Loucy (cell line): ENCODE measurements around the gene EEFSEC.

Experiments used
- H2AFZ ChIP-seq: fragments of 200-600 bp; sonication (generic); 2 replicates; pipeline ENCODE4 v1.6.0; 2016; ENCODE audit warnings: antibody characterized with exemption, mild to moderate bottlenecking, low read length, moderate library complexity
- H3F3A ChIP-seq: fragments of 200-600 bp; 2 replicates; pipeline ENCODE4 v1.6.0; 2016; ENCODE audit warnings: antibody characterized with exemption, low read depth, mild to moderate bottlenecking
- H3K27me3 ChIP-seq: fragments of 200-600 bp; sonication (generic); 2 replicates; pipeline ENCODE4 v1.6.1; 2014; ENCODE audit warnings: low read length, mild to moderate bottlenecking; ENCODE audit not compliant: insufficient read depth, poor library complexity, severe bottlenecking
- H3K36me3 ChIP-seq: fragments of 200-600 bp; sonication (generic); 2 replicates; pipeline ENCODE4 v1.6.1; 2016; ENCODE audit warnings: low read length; ENCODE audit not compliant: insufficient read depth
- H3K4me1 ChIP-seq: fragments of 200-600 bp; sonication (generic); 2 replicates; pipeline ENCODE4 v1.5.1; 2014; ENCODE audit warnings: low read length, mild to moderate bottlenecking; ENCODE audit not compliant: insufficient read depth, poor library complexity, severe bottlenecking
- H3K4me2 ChIP-seq: fragments of 200-600 bp; sonication (generic); 2 replicates; pipeline ENCODE4 v1.6.0; 2014; ENCODE audit warnings: antibody characterized with exemption, low read length, low read depth, mild to moderate bottlenecking; ENCODE audit not compliant: poor library complexity, severe bottlenecking
- H3K4me3 ChIP-seq: fragments of 200-600 bp; sonication (generic); 2 replicates; pipeline ENCODE4 v1.5.1; 2014; ENCODE audit warnings: low read length, mild to moderate bottlenecking, mixed read lengths; ENCODE audit not compliant: poor library complexity, severe bottlenecking
- H3K79me2 ChIP-seq: fragments of 200-600 bp; sonication (generic); 2 replicates; pipeline ENCODE4 v1.6.1; 2014; ENCODE audit warnings: low read length; ENCODE audit not compliant: insufficient read depth
- H3K9ac ChIP-seq: fragments of 200-600 bp; sonication (generic); 2 replicates; pipeline ENCODE4 v1.6.0; 2014; ENCODE audit warnings: mild to moderate bottlenecking, low read depth, low read length, moderate library complexity; ENCODE audit not compliant: poor library complexity, severe bottlenecking
- H3K9me2 ChIP-seq: fragments of 200-600 bp; sonication (generic); replicated peaks from 2 replicates; pipeline ENCODE4 v1.6.1; 2016; ENCODE audit warnings: low read depth, low read length, mixed read lengths
- H3K9me3 ChIP-seq: fragments of 200-600 bp; sonication (generic); 2 replicates; pipeline ENCODE4 v1.6.1; 2014; ENCODE audit warnings: mild to moderate bottlenecking, antibody characterized with exemption, low read length, low read depth; ENCODE audit not compliant: insufficient read depth
- H4K20me1 ChIP-seq: fragments of 200-600 bp; sonication (generic); 2 replicates; pipeline ENCODE4 v1.6.0; 2014; ENCODE audit warnings: antibody characterized with exemption, low read length, mild to moderate bottlenecking; ENCODE audit not compliant: insufficient read depth, poor library complexity, severe bottlenecking
- EZH2phosphoT487 ChIP-seq: fragments of 200-600 bp; IDR thresholded peaks from 2 replicates; pipeline ENCODE4 v1.6.1; 2018; ENCODE audit warnings: antibody characterized with exemption, mild to moderate bottlenecking, moderate library complexity, borderline replicate concordance
- TF ChIP-seq, protein P1 (sequence below): fragments of 200-600 bp; sonication (generic); conservative IDR thresholded peaks from 2 replicates; pipeline ENCODE4 v1.5.1; 2014; ENCODE audit warnings: mild to moderate bottlenecking, antibody characterized with exemption, low read length

Gene EEFSEC

DNA sequence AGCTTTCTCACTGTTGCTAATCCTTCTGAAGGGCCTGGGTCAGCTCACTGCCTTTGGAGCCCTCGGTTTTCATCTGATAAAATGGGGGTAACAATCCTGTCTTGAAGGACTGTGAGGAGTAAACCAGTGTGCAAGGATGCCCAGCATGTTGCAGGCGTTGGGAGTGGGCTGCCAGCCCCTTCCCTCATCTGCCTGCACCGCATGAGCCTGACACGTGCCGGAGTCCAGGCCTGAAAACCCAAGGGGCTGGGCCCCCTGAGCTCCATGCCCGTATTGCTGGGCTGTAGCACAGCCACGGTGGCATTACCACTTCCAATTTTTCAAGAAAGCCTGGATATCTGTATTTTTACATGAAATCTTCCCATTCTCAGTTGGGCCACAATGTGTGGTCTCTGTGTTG is 215.3 kb downstream of the EEFSEC start:
- Histone ChIP-seq H3K9me2 (no peaks in the 10 kb centered on the region), H3K27me3 (no peaks in the 10 kb centered on the region), H3F3A (0 out of 2 replicates have a peak, but pooled peaks cover 5% of the 10 kb centered on the region), H3K36me3 (no peaks in the 10 kb centered on the region), H4K20me1 (no peaks in the 10 kb centered on the region), H3K4me3 (no peak overlapping the region), H3K4me2 (no peak overlapping the region), H3K9me3 (no peaks in the 10 kb centered on the region), H3K9ac (peak overlapping the region; percentile 36), H3K79me2 (no peaks in the 10 kb centered on the region), H2AFZ (no peak overlapping the region), H3K4me1 (peaks cover 56% of the 10 kb centered on the region)
- TF ChIP-seq, protein P1, sequence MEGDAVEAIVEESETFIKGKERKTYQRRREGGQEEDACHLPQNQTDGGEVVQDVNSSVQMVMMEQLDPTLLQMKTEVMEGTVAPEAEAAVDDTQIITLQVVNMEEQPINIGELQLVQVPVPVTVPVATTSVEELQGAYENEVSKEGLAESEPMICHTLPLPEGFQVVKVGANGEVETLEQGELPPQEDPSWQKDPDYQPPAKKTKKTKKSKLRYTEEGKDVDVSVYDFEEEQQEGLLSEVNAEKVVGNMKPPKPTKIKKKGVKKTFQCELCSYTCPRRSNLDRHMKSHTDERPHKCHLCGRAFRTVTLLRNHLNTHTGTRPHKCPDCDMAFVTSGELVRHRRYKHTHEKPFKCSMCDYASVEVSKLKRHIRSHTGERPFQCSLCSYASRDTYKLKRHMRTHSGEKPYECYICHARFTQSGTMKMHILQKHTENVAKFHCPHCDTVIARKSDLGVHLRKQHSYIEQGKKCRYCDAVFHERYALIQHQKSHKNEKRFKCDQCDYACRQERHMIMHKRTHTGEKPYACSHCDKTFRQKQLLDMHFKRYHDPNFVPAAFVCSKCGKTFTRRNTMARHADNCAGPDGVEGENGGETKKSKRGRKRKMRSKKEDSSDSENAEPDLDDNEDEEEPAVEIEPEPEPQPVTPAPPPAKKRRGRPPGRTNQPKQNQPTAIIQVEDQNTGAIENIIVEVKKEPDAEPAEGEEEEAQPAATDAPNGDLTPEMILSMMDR: no peak
- TF ChIP-seq EZH2phosphoT487: no peak

DNA sequence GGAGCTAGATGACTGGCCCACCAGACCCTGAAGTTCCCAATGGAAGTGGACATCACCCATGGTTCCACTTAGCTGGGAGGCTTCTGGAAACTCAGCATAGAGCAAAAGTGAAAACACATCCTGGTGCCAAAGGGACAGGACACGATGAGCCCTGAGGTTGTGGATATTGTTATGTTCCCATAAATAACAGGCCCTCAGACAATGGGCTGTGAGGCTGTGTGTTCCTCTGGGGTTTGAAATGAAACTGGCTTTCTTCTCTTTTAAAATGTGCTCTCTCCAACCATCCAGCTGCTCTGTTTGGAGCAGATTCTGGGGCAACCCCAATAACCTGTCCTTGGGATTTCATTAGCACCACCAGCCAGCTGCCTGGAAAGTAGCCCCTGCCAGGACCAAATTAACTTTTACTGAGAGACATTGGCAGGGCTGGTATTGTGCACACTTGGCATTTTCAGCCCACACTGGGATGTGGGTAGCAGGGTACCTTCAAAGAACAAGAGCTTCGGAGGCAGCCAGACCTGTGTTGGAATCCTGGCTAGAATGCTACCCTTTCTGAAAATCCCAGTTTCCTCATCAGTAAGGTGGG is 215.9 kb downstream of the EEFSEC start:
- Histone ChIP-seq H3F3A (0 out of 2 replicates have a peak, but pooled peaks cover 5% of the 10 kb centered on the region), H3K9me2 (no peaks in the 10 kb centered on the region), H3K4me1 (peaks cover 56% of the 10 kb centered on the region), H3K27me3 (no peaks in the 10 kb centered on the region), H3K4me2 (peak overlapping the region; percentile 68), H3K9me3 (no peaks in the 10 kb centered on the region), H3K9ac (peak overlapping the region; percentile 36), H3K4me3 (no peak overlapping the region), H2AFZ (no peak overlapping the region), H3K36me3 (no peaks in the 10 kb centered on the region), H3K79me2 (no peaks in the 10 kb centered on the region), H4K20me1 (no peaks in the 10 kb centered on the region)
- no peak for TF ChIP-seq EZH2phosphoT487
- TF ChIP-seq, protein P1: no peak

DNA sequence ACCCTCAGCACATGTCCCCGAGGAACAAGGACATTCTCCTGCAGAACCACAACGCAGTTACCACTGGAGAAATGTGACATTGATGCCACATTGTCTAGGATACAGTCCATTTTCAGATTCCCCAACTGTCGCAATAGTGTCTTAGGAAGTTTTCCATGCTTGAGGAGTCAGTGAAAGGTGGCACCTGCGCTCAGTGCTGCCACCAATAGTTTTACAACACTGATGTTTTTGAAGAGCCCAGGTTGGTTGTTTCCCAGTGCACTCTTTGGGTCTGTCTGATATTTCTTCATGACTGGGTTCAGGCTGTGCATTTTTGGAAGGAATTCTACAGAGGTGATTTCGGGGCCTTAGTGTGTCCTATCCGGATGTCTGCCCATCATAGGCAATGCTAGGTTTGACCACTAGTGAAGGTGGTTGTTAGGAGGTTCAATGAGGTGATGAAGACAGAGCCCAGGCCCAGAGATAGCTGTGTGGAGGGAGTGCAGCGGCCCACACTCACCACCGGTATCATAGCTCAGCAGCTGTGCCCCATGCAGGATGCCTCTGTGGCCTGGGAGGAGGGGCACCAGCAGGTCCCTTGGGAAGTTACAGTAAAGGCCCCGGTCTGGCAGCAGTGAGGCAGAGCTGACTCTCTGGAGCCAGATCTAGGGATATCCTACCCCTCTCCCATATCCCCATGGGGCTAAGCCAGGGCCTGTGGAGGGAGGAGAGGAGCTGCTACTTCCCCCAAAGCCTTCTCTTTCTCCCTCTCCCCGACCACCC is 216.8 kb downstream of the EEFSEC start:
- TF ChIP-seq, protein P1: peak; percentile 56
- TF ChIP-seq EZH2phosphoT487: no peak
- Histone ChIP-seq H3K4me3 (peak overlapping the region; percentile 33), H3K4me2 (peak overlapping the region; percentile 68), H3K9ac (peak overlapping the region; percentile 59), H3K79me2 (no peaks in the 10 kb centered on the region), H3F3A (0 out of 2 replicates have a peak, but pooled peaks cover 5% of the 10 kb centered on the region), H3K9me3 (no peaks in the 10 kb centered on the region), H2AFZ (no peak overlapping the region), H3K36me3 (no peaks in the 10 kb centered on the region), H3K27me3 (no peaks in the 10 kb centered on the region), H3K9me2 (no peaks in the 10 kb centered on the region), H4K20me1 (no peaks in the 10 kb centered on the region), H3K4me1 (peaks cover 56% of the 10 kb centered on the region)
